HCT116 (cell line): ENCODE measurements around the gene CYP4F3. TPM values are rescaled to one million over a fixed set of nuclear protein-coding genes. Genes with fewer than 3 reads are reported as not detected.

Experiments
- ATAC-seq: fragments of 200-7000 bp; cut with Tn5 transposase; 2 replicates; pipeline ENCODE4 v1.9.1; 2020; ENCODE audit warnings: mild to moderate bottlenecking, moderate library complexity
- BruUV-seq: library from RNA; stranded (reverse); fragments of 400-500 nt; replicated peaks from 2 replicates; lab custom pipeline; 2021; lab: Mats Ljungman, UMichigan
- CTCF ChIA-PET: fragments of 300-600 bp; sonication (Branson Sonifier 250); formaldehyde crosslinking; loops from one replicate; lab custom pipeline; 2021; ENCODE audit warnings: antibody characterized with exemption; lab: Charles Lee
- POLR2A ChIA-PET: fragments of 300-600, 350-600 bp; sonication (Branson Sonifier 250); formaldehyde crosslinking; loops from one replicate; lab custom pipeline; 2021; ENCODE audit warnings: antibody characterized with exemption; lab: Charles Lee
- RAD21 ChIA-PET, 2 experiments: fragments of 300-600 bp; sonication (Branson Sonifier 250); formaldehyde crosslinking; loops; one replicate each; lab custom pipeline; 2023; ENCODE audit warnings: low total read pairs in 2 of 2; ENCODE audit not compliant: uncharacterized antibody in 2 of 2, unreplicated experiment in 2 of 2, low non-redundant PET in 1 of 2; lab: Charles Lee
- DNase-seq: peaks from one replicate; pipeline ENCODE4 v3.0.0-alpha.2; 2010; ENCODE audit warnings: low read depth, low spot score
- H2AFZ ChIP-seq: fragments of 200-600 bp; shearing (Covaris generic), sonication (generic); 2 replicates; pipeline ENCODE4 v1.6.1; 2017; ENCODE audit warnings: low read depth, mixed run types, mixed read lengths, antibody characterized with exemption, low read length; ENCODE audit not compliant: poor library complexity, severe bottlenecking
- H3K27ac ChIP-seq: 2 replicates; pipeline ENCODE4 v1.5.1; 2012; ENCODE audit warnings: low read depth, low read length
- H3K27me3 ChIP-seq: fragments of 200-600 bp; sonication (generic); 2 replicates; pipeline ENCODE4 v1.6.1; 2016; ENCODE audit warnings: mixed run types, low read length, mixed read lengths; ENCODE audit not compliant: insufficient read depth
- H3K36me3 ChIP-seq, 2 experiments: fragments of 200-500 bp in 1 of 2; fragments of 200-600 bp in 1 of 2; sonication (Bioruptor generic) in 1 of 2; sonication (generic) in 1 of 2; 2 replicates each; pipeline versions ENCODE4 v1.5.1 to v1.6.1; 2014 to 2016; ENCODE audit warnings: low read length in 2 of 2, inconsistent platforms in 1 of 2, mixed read lengths in 1 of 2, mixed run types in 1 of 2; ENCODE audit not compliant: insufficient read depth in 2 of 2, control insufficient read depth in 1 of 2
- H3K4me1 ChIP-seq, 2 experiments: fragments of 200-600 bp in 1 of 2; sonication (generic) in 1 of 2; 2 replicates each; pipeline versions ENCODE4 v1.5.1 to v1.6.1; 2012 to 2017; ENCODE audit warnings: low read length in 2 of 2, inconsistent platforms in 1 of 2, mild to moderate bottlenecking in 1 of 2, mixed read lengths in 1 of 2, mixed run types in 1 of 2, moderate library complexity in 1 of 2; ENCODE audit not compliant: insufficient read depth in 2 of 2, control insufficient read depth in 1 of 2
- H3K4me2 ChIP-seq: fragments of 200-600 bp; sonication (generic); 2 replicates; pipeline ENCODE4 v1.6.1; 2017; ENCODE audit warnings: mixed run types, low read length, mixed read lengths
- H3K4me3 ChIP-seq, 2 experiments: fragments of 200-600 bp in 1 of 2; sonication (generic) in 1 of 2; replicated peaks in 1 of 2; 2 replicates each; pipeline ENCODE4 v1.5.1; 2011 to 2016; ENCODE audit warnings: low read length in 2 of 2, control low read depth in 1 of 2, low read depth in 1 of 2, mild to moderate bottlenecking in 1 of 2, mixed read lengths in 1 of 2, mixed run types in 1 of 2
- H3K79me2 ChIP-seq: fragments of 200-600 bp; sonication (generic); 2 replicates; pipeline ENCODE4 v1.6.1; 2017; ENCODE audit warnings: mild to moderate bottlenecking, mixed run types, low read length, moderate library complexity, mixed read lengths; ENCODE audit not compliant: insufficient read depth
- H3K9ac ChIP-seq: fragments of 200-600 bp; sonication (generic); 2 replicates; pipeline ENCODE4 v1.6.1; 2016; ENCODE audit warnings: low read length, mixed read lengths
- H3K9me2 ChIP-seq: fragments of 200-600 bp; sonication (generic), shearing (Covaris generic); 2 replicates; pipeline ENCODE4 v1.6.1; 2017; ENCODE audit warnings: mixed run types, mild to moderate bottlenecking, moderate library complexity; ENCODE audit not compliant: insufficient read depth
- H3K9me3 ChIP-seq, 2 experiments: fragments of 200-500 bp in 1 of 2; fragments of 200-600 bp in 1 of 2; sonication (Bioruptor generic) in 1 of 2; sonication (generic) in 1 of 2; 2 replicates each; pipeline ENCODE4 v1.6.1; 2014 to 2017; ENCODE audit warnings: low read length in 2 of 2, mixed read lengths in 2 of 2, inconsistent platforms in 1 of 2, low read depth in 1 of 2, mild to moderate bottlenecking in 1 of 2, mixed run types in 1 of 2, moderate library complexity in 1 of 2; ENCODE audit not compliant: control insufficient read depth in 1 of 2, insufficient read depth in 1 of 2
- H4K20me1 ChIP-seq: fragments of 200-600 bp; sonication (generic), shearing (Covaris generic); 2 replicates; pipeline ENCODE4 v1.6.1; 2017; ENCODE audit warnings: mixed run types, mild to moderate bottlenecking, moderate library complexity; ENCODE audit not compliant: insufficient read depth
- FOSL1 ChIP-seq: IDR thresholded peaks from 2 replicates; pipeline ENCODE4 v1.6.1; 2012; ENCODE audit warnings: low read depth
- JUND ChIP-seq: IDR thresholded peaks from 2 replicates; pipeline ENCODE4 v1.6.1; 2012
- POLR2A ChIP-seq: IDR thresholded peaks from 2 replicates; pipeline ENCODE4 v1.7.0; 2011; ENCODE audit warnings: borderline replicate concordance; ENCODE audit not compliant: insufficient read depth, insufficient read length; ENCODE audit errors: extremely low read depth
- POLR2AphosphoS5 ChIP-seq: IDR thresholded peaks from 2 replicates; pipeline ENCODE4 v1.6.1; 2011; ENCODE audit warnings: mild to moderate bottlenecking, low read depth, low read length, moderate library complexity
- SP1 ChIP-seq: IDR thresholded peaks from 2 replicates; pipeline ENCODE4 v1.6.1; 2012; ENCODE audit warnings: low read depth
- SRF ChIP-seq: IDR thresholded peaks from 2 replicates; pipeline ENCODE4 v1.6.1; 2012; ENCODE audit warnings: low read depth
- intact Hi-C: fragments of 100-400 bp; cut with micrococcal nuclease; formaldehyde crosslinking; loops from 2 replicates; pipeline ENCODE4 v1.10.0; 2022
- total RNA-seq: library from RNA; stranded (reverse); gene quantifications from one replicate; pipeline ENCODE4 v1.2.1, GENCODE V29; 2021; ENCODE audit not compliant: unreplicated experiment
- TF ChIP-seq, protein P1 (sequence below): IDR thresholded peaks from 2 replicates; pipeline ENCODE4 v1.6.1; 2012; ENCODE audit warnings: low read depth
- TF ChIP-seq, protein P2 (sequence below), 3 experiments: fragments of 200-600 bp in 1 of 3; sonication (generic) in 1 of 3; IDR thresholded peaks in 2 of 3; conservative IDR thresholded peaks in 1 of 3; 2 replicates each; pipeline ENCODE4 v1.5.1; 2012 to 2017; ENCODE audit warnings: low read depth in 2 of 3, low read length in 2 of 3, antibody characterized with exemption in 1 of 3, borderline replicate concordance in 1 of 3, control low read depth in 1 of 3, mild to moderate bottlenecking in 1 of 3, mixed read lengths in 1 of 3, mixed run types in 1 of 3, moderate library complexity in 1 of 3; ENCODE audit not compliant: insufficient read depth in 1 of 3

The CYP4F3 gene
- total RNA-seq, 1 experiment from 2014 or later = 3.6 TPM

GRCh38 chr19:15614507-15615379, 26.0 kb upstream of the CYP4F3 start, which contains the start of gene CYP4F8:
CYP4F8 (plus strand) TSS chr19:15615218; CDS start chr19:15615617, 399 bp downstream.
- Histone ChIP-seq H3K79me2 (no peaks in the 10 kb centered on the region), H3K4me3 (no peak within 1 kb of the TSS), H3K9me2 (no peaks in the 10 kb centered on the region), H3K36me3 (no peaks in the 10 kb centered on the region), H2AFZ (no peak within 1 kb of the TSS), H3K9ac (no peak within 1 kb of the TSS), H3K4me2 (no peak within 1 kb of the TSS), H3K27me3 (peaks cover 6% of the 10 kb centered on the region), H3K9me3 (no peaks in the 10 kb centered on the region), H3K4me1 (no peaks in the 10 kb centered on the region), H3K27ac (no peak within 1 kb of the TSS), H4K20me1 (no peaks in the 10 kb centered on the region)
- ATAC-seq (peak; percentile 53), DNase-seq (no peak)
- CTCF ChIA-PET = no interaction called here
- POLR2A ChIA-PET = no interaction called here
- RAD21 ChIA-PET = no interaction called here
- intact Hi-C loops = no loop called here
- no TSS peak for BruUV-seq
- TF ChIP-seq SRF (no peak), POLR2A (no peak), FOSL1 (no peak), POLR2AphosphoS5 (no peak), JUND (no peak), SP1 (no peak)
- TF ChIP-seq, protein P1, sequence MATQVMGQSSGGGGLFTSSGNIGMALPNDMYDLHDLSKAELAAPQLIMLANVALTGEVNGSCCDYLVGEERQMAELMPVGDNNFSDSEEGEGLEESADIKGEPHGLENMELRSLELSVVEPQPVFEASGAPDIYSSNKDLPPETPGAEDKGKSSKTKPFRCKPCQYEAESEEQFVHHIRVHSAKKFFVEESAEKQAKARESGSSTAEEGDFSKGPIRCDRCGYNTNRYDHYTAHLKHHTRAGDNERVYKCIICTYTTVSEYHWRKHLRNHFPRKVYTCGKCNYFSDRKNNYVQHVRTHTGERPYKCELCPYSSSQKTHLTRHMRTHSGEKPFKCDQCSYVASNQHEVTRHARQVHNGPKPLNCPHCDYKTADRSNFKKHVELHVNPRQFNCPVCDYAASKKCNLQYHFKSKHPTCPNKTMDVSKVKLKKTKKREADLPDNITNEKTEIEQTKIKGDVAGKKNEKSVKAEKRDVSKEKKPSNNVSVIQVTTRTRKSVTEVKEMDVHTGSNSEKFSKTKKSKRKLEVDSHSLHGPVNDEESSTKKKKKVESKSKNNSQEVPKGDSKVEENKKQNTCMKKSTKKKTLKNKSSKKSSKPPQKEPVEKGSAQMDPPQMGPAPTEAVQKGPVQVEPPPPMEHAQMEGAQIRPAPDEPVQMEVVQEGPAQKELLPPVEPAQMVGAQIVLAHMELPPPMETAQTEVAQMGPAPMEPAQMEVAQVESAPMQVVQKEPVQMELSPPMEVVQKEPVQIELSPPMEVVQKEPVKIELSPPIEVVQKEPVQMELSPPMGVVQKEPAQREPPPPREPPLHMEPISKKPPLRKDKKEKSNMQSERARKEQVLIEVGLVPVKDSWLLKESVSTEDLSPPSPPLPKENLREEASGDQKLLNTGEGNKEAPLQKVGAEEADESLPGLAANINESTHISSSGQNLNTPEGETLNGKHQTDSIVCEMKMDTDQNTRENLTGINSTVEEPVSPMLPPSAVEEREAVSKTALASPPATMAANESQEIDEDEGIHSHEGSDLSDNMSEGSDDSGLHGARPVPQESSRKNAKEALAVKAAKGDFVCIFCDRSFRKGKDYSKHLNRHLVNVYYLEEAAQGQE = no peak
- TF ChIP-seq, protein P2, sequence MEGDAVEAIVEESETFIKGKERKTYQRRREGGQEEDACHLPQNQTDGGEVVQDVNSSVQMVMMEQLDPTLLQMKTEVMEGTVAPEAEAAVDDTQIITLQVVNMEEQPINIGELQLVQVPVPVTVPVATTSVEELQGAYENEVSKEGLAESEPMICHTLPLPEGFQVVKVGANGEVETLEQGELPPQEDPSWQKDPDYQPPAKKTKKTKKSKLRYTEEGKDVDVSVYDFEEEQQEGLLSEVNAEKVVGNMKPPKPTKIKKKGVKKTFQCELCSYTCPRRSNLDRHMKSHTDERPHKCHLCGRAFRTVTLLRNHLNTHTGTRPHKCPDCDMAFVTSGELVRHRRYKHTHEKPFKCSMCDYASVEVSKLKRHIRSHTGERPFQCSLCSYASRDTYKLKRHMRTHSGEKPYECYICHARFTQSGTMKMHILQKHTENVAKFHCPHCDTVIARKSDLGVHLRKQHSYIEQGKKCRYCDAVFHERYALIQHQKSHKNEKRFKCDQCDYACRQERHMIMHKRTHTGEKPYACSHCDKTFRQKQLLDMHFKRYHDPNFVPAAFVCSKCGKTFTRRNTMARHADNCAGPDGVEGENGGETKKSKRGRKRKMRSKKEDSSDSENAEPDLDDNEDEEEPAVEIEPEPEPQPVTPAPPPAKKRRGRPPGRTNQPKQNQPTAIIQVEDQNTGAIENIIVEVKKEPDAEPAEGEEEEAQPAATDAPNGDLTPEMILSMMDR (IDR thresholded peaks at IDR 0.05 in 2 of 3, conservative IDR thresholded peaks at IDR 0.05 in 1 of 3; ENCODE audit: borderline replicate concordance in 1 of 3, insufficient read depth in 1 of 3, low read depth in 2 of 3, low read length in 2 of 3) = no peak
